ENCODE results near the gene DEPDC1B.

DNA sequence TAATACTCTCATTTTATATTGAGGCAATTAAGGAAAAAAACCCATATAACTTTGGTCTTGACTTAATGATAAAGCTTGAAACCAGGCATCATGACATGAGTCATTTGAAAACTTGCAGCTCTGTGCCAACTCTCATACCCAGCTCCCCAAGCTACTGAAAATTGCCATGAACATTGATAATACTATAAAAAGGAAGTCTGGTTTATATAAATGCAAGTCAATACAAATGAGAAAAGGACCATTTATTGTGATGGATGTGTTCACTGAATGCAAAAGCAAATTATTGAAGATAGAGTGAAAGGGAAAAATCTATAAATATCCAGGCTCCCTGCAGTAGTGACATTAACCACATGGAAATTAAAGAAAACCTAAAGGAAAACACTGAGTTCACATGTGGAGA, 116.3 kb downstream of the DEPDC1B start:
- TF ChIP-seq, protein P1, sequence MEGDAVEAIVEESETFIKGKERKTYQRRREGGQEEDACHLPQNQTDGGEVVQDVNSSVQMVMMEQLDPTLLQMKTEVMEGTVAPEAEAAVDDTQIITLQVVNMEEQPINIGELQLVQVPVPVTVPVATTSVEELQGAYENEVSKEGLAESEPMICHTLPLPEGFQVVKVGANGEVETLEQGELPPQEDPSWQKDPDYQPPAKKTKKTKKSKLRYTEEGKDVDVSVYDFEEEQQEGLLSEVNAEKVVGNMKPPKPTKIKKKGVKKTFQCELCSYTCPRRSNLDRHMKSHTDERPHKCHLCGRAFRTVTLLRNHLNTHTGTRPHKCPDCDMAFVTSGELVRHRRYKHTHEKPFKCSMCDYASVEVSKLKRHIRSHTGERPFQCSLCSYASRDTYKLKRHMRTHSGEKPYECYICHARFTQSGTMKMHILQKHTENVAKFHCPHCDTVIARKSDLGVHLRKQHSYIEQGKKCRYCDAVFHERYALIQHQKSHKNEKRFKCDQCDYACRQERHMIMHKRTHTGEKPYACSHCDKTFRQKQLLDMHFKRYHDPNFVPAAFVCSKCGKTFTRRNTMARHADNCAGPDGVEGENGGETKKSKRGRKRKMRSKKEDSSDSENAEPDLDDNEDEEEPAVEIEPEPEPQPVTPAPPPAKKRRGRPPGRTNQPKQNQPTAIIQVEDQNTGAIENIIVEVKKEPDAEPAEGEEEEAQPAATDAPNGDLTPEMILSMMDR (IDR thresholded peaks at IDR 0.05) = no peak
- TF ChIP-seq POLR2A (IDR thresholded peaks at IDR 0.05) = no peak
- no peak for TF ChIP-seq POLR2AphosphoS5 (IDR thresholded peaks at IDR 0.05)
